Stomach (tissue), 9 donors: ENCODE results near the gene FAXDC2. TPM values are rescaled to one million over a fixed set of nuclear protein-coding genes. Genes with fewer than 3 reads are reported as not detected.
A peak's percentile ranks its signal among the peaks of the same experiment; 100 is the strongest.

Experiments used
- DNase-seq, 2 donors: peaks; one replicate each; pipeline versions ENCODE4 v3.0.0 to v3.0.0-alpha.2; 2013 to 2019
- H3K27ac ChIP-seq, 5 donors: fragments of 200-600 bp in 4 of 5; sonication (generic) in 4 of 5; one replicate each; pipeline ENCODE4 v1.5.1; 2013 to 2019; ENCODE audit warnings: mild to moderate bottlenecking in 1 of 5, moderate library complexity in 1 of 5
- H3K27me3 ChIP-seq, 3 donors: fragments of 200-600 bp; sonication (generic); one replicate each; pipeline ENCODE4 v1.5.1; 2017 to 2019; ENCODE audit warnings: mixed run types in 1 of 3
- H3K36me3 ChIP-seq, 4 donors: fragments of 200-600 bp; sonication (generic); 1 replicate in 3 of 4; 2 replicates in 1 of 4; pipeline ENCODE4 v1.5.1; 2016 to 2019
- H3K4me1 ChIP-seq, 4 donors: fragments of 200-600 bp; sonication (generic); one replicate each; pipeline ENCODE4 v1.5.1; 2016 to 2019
- H3K4me3 ChIP-seq, 4 donors: fragments of 200-600 bp; sonication (generic) in 3 of 4; one replicate each; pipeline ENCODE4 v1.5.1; 2016 to 2019; ENCODE audit warnings: mild to moderate bottlenecking in 1 of 4
- H3K9me3 ChIP-seq, 4 donors: fragments of 200-600 bp; sonication (generic); one replicate each; pipeline ENCODE4 v1.5.1; 2016 to 2019
- CTCF ChIP-seq, 7 experiments: fragments of 450-650 bp in 4 of 7; fragments of 200-600 bp in 3 of 7; sonication (generic) in 3 of 7; IDR thresholded peaks; one replicate each; pipeline ENCODE4 v1.5.1; 2016 to 2019; ENCODE audit warnings: antibody characterized with exemption in 7 of 7, control low read depth in 2 of 7, mild to moderate bottlenecking in 1 of 7
- EP300 ChIP-seq: sonication (generic); formaldehyde crosslinking; IDR thresholded peaks from one replicate; pipeline ENCODE4 v1.6.1; 2017; ENCODE audit warnings: antibody characterized with exemption
- POLR2A ChIP-seq, 4 donors: fragments of 450-650 bp; IDR thresholded peaks; one replicate each; pipeline ENCODE4 v1.6.1; 2016; ENCODE audit warnings: antibody characterized with exemption in 4 of 4, control low read depth in 2 of 4, mild to moderate bottlenecking in 1 of 4, moderate library complexity in 1 of 4
- POLR2AphosphoS5 ChIP-seq, 3 donors: sonication (generic); formaldehyde crosslinking; IDR thresholded peaks; one replicate each; pipeline ENCODE4 v1.6.1; 2016; ENCODE audit warnings: antibody characterized with exemption in 3 of 3
- WGBS, 5 donors: extraction: QIAGEN DNeasy Blood & Tissue Kit in 3 of 5; methylation state at CpG; one replicate each; pipeline versions ENCODE4 v1.1.5 to v1.1.7; 2013 to 2018; 5-methylcytosine and 5-hydroxymethylcytosine counted together
- intact Hi-C: fragments of 100-400 bp; cut with DNase I; formaldehyde crosslinking; loops from one replicate; pipeline ENCODE4 v1.15.1; 2023; ENCODE audit warnings: low total_unique reads
- polyA plus RNA-seq, 3 donors: library from polyadenylated mRNA; stranded (reverse); fragments of 200-250 nt; gene quantifications; one replicate each; pipeline ENCODE4 v1.2.3, GENCODE V29; 2013
- total RNA-seq, 5 donors: library from RNA; depleted of rRNA; stranded (reverse); fragments of >200 nt; gene quantifications; one replicate each; pipeline versions ENCODE4 v1.1.0 to v1.2.3, GENCODE V29; 2014 to 2016
- donor health status: healthy with polysubstance abuse.
- donor health status: Bipolar disorder and iron deficiency.
- donor health status: healthy.

FAXDC2 gene
- total and polyA plus RNA-seq, 8 donors = 4.9 to 160 (median 18.1) TPM

- H3K36me3 ChIP-seq = peaks cover 64 to 100% (median 95%) of the 10 kb centered on the region in 4 donors
- 80 to 94% (median 87%) methylated on average over 5 of the region's 5 CpGs for WGBS, 5 donors
- H3K4me1 ChIP-seq = peaks cover 0 to 7% (median 3%) of the 10 kb centered on the region in 4 donors
- H3K27ac ChIP-seq = no peak overlapping the region
- no peaks in the 10 kb centered on the region for H3K27me3 ChIP-seq
- DNase-seq = no peak
- intact Hi-C loops = no loop called here
- no peaks in the 10 kb centered on the region for H3K9me3 ChIP-seq
- TF ChIP-seq EP300 (no peak), POLR2A (IDR thresholded peaks at IDR 0.05) (no peak), CTCF (IDR thresholded peaks at IDR 0.05) (no peak), POLR2AphosphoS5 (IDR thresholded peaks at IDR 0.05) (no peak)
- H3K4me3 ChIP-seq = no peak overlapping the region
Measured at GRCh38 chr5:154816891-154817492, 33.4 kb downstream of the FAXDC2 start.

- TF ChIP-seq CTCF (IDR thresholded peaks at IDR 0.05) = no peak
- TF ChIP-seq POLR2AphosphoS5 (IDR thresholded peaks at IDR 0.05) = no peak
- TF ChIP-seq EP300 = no peak
- Histone ChIP-seq H3K4me3 (no peak overlapping the region), H3K36me3 (peaks cover 65 to 100% (median 95%) of the 10 kb centered on the region in 4 donors), H3K27ac (peak overlapping the region in 1 of 5 donors; percentile 8), H3K27me3 (no peaks in the 10 kb centered on the region), H3K9me3 (no peaks in the 10 kb centered on the region), H3K4me1 (peaks cover 0 to 11% (median 4%) of the 10 kb centered on the region in 4 donors)
- intact Hi-C loops = no loop called here
- 83 to 95% (median 84%) methylated on average over 5 of the region's 5 CpGs for WGBS, 5 donors
- no peak for DNase-seq
Measured at GRCh38 chr5:154815684-154816247, 34.6 kb downstream of the FAXDC2 start.

GRCh38 chr5:154815025-154815424 is 35.4 kb downstream of the FAXDC2 start:
- TF ChIP-seq POLR2A (IDR thresholded peaks at IDR 0.05) (no peak), EP300 (no peak), CTCF (IDR thresholded peaks at IDR 0.05) (no peak), POLR2AphosphoS5 (IDR thresholded peaks at IDR 0.05) (no peak)
- WGBS, 5 donors = 85 to 91% (median 86%) methylated on average over 11 of the region's 11 CpGs
- Histone ChIP-seq H3K4me3 (no peak overlapping the region), H3K4me1 (peaks cover 0 to 11% (median 4%) of the 10 kb centered on the region in 4 donors), H3K27ac (no peak overlapping the region), H3K36me3 (peaks cover 67 to 100% (median 95%) of the 10 kb centered on the region in 4 donors), H3K27me3 (no peaks in the 10 kb centered on the region), H3K9me3 (no peaks in the 10 kb centered on the region)
- no peak for DNase-seq
- intact Hi-C loops = no loop called here

GRCh38 chr5:154813736-154814135 is 36.7 kb downstream of the FAXDC2 start:
- Histone ChIP-seq H3K4me3 (no peak overlapping the region), H3K4me1 (peaks cover 0 to 11% (median under 1%) of the 10 kb centered on the region in 4 donors), H3K9me3 (no peaks in the 10 kb centered on the region), H3K27ac (peak overlapping the region in 1 of 5 donors; percentile 11), H3K36me3 (peaks cover 76 to 100% (median 96%) of the 10 kb centered on the region in 4 donors), H3K27me3 (no peaks in the 10 kb centered on the region)
- TF ChIP-seq POLR2AphosphoS5 (IDR thresholded peaks at IDR 0.05) (no peak), EP300 (no peak), CTCF (IDR thresholded peaks at IDR 0.05) (no peak), POLR2A (IDR thresholded peaks at IDR 0.05) (no peak)
- intact Hi-C loops = loop anchor here (5.0 kb wide), 1 partner anchor 161 kb away; no protein-coding TSS in a partner anchor
- WGBS, 5 donors = 61 to 76% (median 75%) methylated on average over 10 of the region's 10 CpGs
- DNase-seq = peak in 1 of 2 donors; percentile 44
